SK-N-MC (cell line): ENCODE data around the gene OR5V1.
A peak's percentile ranks its signal among the peaks of the same experiment; 100 is the strongest.

Source experiments
- DNase-seq: peaks from one replicate; pipeline ENCODE4 v3.0.0-alpha.2; 2011; ENCODE audit warnings: low read depth, low spot score
- H3K27ac ChIP-seq: fragments of 200-600 bp; sonication (generic); 2 replicates; pipeline ENCODE4 v1.5.1; 2016; ENCODE audit warnings: mixed run types
- H3K36me3 ChIP-seq: fragments of 200-600 bp; sonication (generic); 2 replicates; pipeline ENCODE4 v1.6.1; 2017; ENCODE audit warnings: antibody characterized with exemption, low read length, mixed read lengths; ENCODE audit not compliant: insufficient read depth
- H3K4me3 ChIP-seq: fragments of 200-600 bp; sonication (generic); 2 replicates; pipeline ENCODE4 v1.5.1; 2016
- H3K9ac ChIP-seq: fragments of 200-600 bp; sonication (generic); 2 replicates; pipeline ENCODE4 v1.8.0; 2017; ENCODE audit warnings: mixed run types, mixed read lengths; ENCODE audit not compliant: insufficient read length
- H3K9me3 ChIP-seq: fragments of 200-600 bp; sonication (generic); 2 replicates; pipeline ENCODE4 v1.6.1; 2017; ENCODE audit warnings: low read depth, mild to moderate bottlenecking, antibody characterized with exemption, low read length, moderate library complexity, mixed read lengths
- EZH2 ChIP-seq: fragments of 200-600 bp; sonication (generic); IDR thresholded peaks from one replicate; pipeline ENCODE4 v1.6.1; 2017; ENCODE audit warnings: antibody characterized with exemption
- FOXP2 ChIP-seq: optimal IDR thresholded peaks from 2 replicates; pipeline ENCODE3; 2011; ENCODE audit warnings: mild to moderate bottlenecking, moderate library complexity; ENCODE audit not compliant: insufficient read depth; ENCODE audit errors: extremely low read length, control extremely low read depth
- POLR2AphosphoS5 ChIP-seq: IDR thresholded peaks from 2 replicates; pipeline ENCODE4 v1.6.1; 2012; ENCODE audit warnings: mild to moderate bottlenecking, low read depth, low read length, borderline replicate concordance

OR5V1 gene

DNA sequence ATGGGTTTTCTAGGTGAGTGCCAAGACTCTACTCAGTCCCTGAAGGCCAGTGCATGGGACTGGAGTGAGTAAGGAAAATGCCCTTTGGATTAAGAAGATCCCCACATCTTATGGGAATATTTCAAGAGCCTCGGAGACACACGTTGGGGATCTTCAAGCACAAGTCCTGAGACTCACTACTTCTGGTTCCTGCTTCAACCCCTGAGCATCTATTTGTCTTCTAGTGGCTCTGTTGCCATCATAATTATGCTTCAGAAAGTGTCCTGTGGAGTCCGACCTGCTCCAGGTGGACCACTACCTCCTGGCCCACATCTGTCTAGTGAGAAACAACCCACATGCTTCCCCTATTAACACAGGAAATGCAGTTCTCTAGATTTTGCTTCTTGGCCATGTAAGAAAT, at the start of gene OR5V1:
Gene OR5V1, minus strand, starts transcription at position 101 of the 400 bp plus-strand sequence. CDS start 12,670 bp downstream, outside the sequence.
- no peak within 1 kb of the TSS for H3K27ac ChIP-seq
- H3K4me3 ChIP-seq, result no peak within 1 kb of the TSS
- no peak within 1 kb of the TSS for H3K9ac ChIP-seq
- no peak for DNase-seq
- H3K36me3 ChIP-seq, result no peaks in the 10 kb centered on the region
- no peaks in the 10 kb centered on the region for H3K9me3 ChIP-seq
- TF ChIP-seq EZH2, result no peak
- TF ChIP-seq FOXP2, result no peak
- no peak for TF ChIP-seq POLR2AphosphoS5

DNA sequence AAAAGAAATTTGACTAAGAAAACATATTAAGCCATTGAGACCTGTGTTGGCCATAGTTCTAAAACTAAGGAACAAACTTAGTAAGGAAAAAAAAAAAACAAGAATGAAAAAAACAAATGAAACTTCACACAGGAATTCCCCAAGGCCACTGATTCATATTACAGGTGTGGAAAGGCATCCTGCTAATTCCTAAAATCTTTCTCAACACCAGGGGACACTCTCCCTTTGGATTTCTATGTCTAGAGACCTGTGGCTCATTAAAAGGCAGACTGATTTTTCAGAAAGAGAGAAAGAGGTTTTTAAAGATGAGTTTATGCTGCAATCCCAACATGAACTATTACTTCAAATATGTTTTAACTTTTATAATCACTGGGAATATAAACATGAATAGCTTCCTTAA, 45.9 kb upstream of the OR5V1 start, which contains the start of gene OR12D1:
Gene OR12D1, plus strand, starts transcription at position 341 of the 400 bp plus-strand sequence.
- no peaks in the 10 kb centered on the region for H3K9me3 ChIP-seq
- DNase-seq, result no peak
- TF ChIP-seq FOXP2 (no peak), POLR2AphosphoS5 (no peak), EZH2 (no peak)
- no peak within 1 kb of the TSS for H3K27ac ChIP-seq
- H3K9ac ChIP-seq, result no peak within 1 kb of the TSS
- no peaks in the 10 kb centered on the region for H3K36me3 ChIP-seq
- H3K4me3 ChIP-seq, result no peak within 1 kb of the TSS

DNA sequence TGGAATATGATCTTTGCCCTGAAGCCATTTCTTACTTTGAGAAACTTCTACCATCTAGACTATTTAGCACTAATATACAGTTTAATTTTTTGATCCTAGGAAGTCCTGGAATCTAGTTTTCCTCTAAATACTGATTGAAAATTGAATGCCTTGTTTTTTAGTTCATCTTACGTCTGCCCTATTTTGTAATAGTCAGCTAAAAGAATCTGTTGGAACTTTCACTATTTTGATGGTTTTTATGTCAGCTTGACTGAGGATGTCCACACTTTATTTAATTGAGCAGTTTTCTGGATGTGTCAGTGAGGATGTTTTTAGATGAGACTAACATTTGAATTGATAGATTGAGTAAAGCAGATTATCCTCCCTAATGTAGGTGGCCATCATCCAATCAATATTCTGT, 35.1 kb upstream of the OR5V1 start:
- no peak overlapping the region for H3K9ac ChIP-seq
- no peak overlapping the region for H3K4me3 ChIP-seq
- DNase-seq, result no peak
- no peak for TF ChIP-seq FOXP2
- TF ChIP-seq EZH2, result no peak
- no peak for TF ChIP-seq POLR2AphosphoS5
- H3K9me3 ChIP-seq, result no peaks in the 10 kb centered on the region
- no peaks in the 10 kb centered on the region for H3K36me3 ChIP-seq
- no peak overlapping the region for H3K27ac ChIP-seq

DNA sequence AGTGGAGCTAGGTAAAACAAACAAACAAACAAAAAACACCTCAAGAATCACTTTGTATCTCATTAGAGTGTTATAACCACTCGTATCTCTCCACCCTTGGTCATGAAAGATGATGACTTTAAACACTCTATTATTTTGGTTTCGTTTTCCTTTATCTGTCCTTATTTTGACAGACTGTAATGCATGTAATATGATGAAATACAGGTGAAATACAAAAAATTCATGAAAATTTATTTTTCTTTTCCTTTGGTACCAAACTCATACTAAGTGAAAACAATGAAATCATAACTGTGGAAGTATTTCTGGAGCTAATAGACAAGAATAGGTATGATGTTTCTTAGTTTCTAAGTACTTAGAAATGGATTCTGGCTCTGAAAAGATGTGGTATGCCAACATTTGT, 30.9 kb upstream of the OR5V1 start:
- no peak for DNase-seq
- Histone ChIP-seq H3K27ac (no peak overlapping the region), H3K36me3 (no peaks in the 10 kb centered on the region), H3K9ac (no peak overlapping the region), H3K4me3 (no peak overlapping the region), H3K9me3 (no peaks in the 10 kb centered on the region)
- TF ChIP-seq POLR2AphosphoS5 (no peak), FOXP2 (no peak), EZH2 (no peak)

DNA sequence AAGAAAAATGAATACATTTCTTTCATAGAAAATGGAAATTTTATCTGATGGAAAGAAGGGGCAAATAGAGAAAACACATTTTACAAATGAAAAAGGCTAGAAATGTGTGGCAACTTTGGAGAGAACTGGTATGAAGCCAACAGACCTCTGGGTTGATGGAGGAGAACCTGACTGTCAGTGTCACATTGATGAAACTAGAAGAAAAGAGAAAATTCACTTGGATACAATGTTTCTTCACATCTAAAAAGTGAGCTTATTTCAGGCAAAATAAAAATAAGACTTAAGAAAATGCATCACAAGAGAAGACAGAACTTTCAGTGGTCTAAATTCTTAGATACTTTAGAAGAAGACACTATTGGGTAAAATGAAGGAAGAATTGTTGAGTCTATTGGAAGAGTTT, 26.7 kb upstream of the OR5V1 start, which contains the start of gene OR12D2:
Gene OR12D2, plus strand, starts transcription at position 301 of the 400 bp plus-strand sequence. CDS start 1,069 bp downstream, outside the sequence.
- H3K36me3 ChIP-seq, result no peaks in the 10 kb centered on the region
- no peak within 1 kb of the TSS for H3K27ac ChIP-seq
- H3K4me3 ChIP-seq, result no peak within 1 kb of the TSS
- H3K9me3 ChIP-seq, result no peaks in the 10 kb centered on the region
- no peak for TF ChIP-seq FOXP2
- no peak for TF ChIP-seq POLR2AphosphoS5
- no peak for TF ChIP-seq EZH2
- no peak for DNase-seq
- H3K9ac ChIP-seq, result no peak within 1 kb of the TSS

DNA sequence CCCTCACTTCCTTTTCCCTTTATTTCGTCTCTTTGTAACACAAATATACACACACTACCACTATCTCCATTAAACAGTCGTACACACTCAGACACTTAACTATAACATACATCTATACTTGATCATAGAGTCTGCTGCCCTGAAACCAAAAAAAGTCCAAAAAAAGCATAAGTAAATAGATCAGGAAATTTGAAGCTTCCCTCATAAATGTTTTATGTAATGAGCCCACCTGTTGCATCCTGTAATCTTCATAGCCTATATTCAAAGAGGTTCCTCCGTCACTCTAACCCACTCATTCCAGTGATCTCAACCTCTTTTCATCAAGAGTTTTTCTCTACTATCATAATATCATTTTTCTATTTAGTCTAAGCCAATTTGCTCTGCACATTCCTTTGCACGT, 19.9 kb upstream of the OR5V1 start:
- H3K4me3 ChIP-seq, result no peak overlapping the region
- no peak for DNase-seq
- no peak overlapping the region for H3K9ac ChIP-seq
- no peaks in the 10 kb centered on the region for H3K36me3 ChIP-seq
- TF ChIP-seq EZH2 (no peak), FOXP2 (no peak), POLR2AphosphoS5 (no peak)
- no peaks in the 10 kb centered on the region for H3K9me3 ChIP-seq
- H3K27ac ChIP-seq, result no peak overlapping the region

DNA sequence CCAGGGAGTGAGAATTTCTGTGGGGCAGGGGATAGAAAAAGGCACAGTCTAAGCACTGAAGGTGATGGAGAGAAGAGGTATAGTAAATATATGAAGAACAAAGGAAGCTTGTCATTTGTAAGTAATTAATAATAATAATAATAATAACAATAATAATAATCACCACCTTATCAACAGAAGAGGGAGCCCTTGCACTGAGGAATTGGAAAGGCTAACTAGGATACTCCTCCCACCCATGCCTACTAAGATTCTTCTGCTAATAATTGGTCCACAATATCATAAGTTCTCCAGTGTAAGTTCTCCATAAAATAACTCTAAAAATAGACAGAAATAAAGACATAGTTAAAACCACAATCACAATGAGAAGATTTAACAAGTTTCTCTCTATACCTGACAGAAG, 7.3 kb upstream of the OR5V1 start:
- H3K9ac ChIP-seq, result no peak overlapping the region
- TF ChIP-seq FOXP2 (no peak), POLR2AphosphoS5 (no peak), EZH2 (no peak)
- H3K4me3 ChIP-seq, result no peak overlapping the region
- H3K27ac ChIP-seq, result no peak overlapping the region
- H3K36me3 ChIP-seq, result no peaks in the 10 kb centered on the region
- DNase-seq, result peak; percentile 1
- no peaks in the 10 kb centered on the region for H3K9me3 ChIP-seq

DNA sequence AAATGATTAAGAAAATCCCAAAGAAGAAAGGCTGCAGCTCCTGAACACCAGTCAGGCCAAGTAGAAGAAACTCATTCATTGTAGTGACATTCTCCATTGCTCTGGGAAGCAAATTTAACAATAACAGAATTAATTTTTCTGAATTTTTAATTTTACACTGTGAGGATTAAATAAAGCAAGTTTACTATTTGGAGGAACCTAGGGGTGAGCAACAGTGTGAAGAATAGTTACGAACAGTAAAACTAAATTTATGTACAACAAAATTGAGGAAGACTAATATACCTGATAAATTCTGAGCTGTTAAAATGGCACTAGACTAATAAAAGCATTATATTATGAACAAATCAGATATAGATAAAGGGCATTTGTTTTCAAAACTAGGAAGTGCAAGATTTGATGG, 6.5 kb upstream of the OR5V1 start, which contains the start of gene OR12D3:
Gene OR12D3, minus strand, starts transcription at position 101 of the 400 bp plus-strand sequence. Its CDS starts 4 bp downstream, at position 97.
- no peak for DNase-seq
- H3K9me3 ChIP-seq, result no peaks in the 10 kb centered on the region
- TF ChIP-seq EZH2, result no peak
- no peak for TF ChIP-seq POLR2AphosphoS5
- no peak for TF ChIP-seq FOXP2
- no peak within 1 kb of the TSS for H3K9ac ChIP-seq
- H3K27ac ChIP-seq, result no peak within 1 kb of the TSS
- no peaks in the 10 kb centered on the region for H3K36me3 ChIP-seq
- no peak within 1 kb of the TSS for H3K4me3 ChIP-seq

DNA sequence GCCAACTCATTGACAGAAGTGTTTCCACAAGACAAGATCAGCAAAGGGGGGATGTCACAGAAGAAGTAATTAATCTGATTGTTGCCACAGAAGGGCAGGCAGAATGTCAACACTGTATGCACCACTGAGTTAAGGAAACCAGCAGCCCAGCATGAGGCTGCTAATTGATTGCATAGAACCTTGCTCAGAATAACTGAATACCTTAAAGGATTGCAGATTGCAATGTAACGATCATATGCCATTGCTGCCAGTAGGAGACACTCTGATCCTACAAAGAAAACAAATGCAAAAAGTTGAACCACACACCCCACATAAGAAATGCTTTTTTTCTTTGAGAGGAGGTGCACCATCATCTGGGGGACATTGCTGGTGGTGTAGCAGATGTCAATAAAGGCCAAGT, 13.1 kb downstream of the OR5V1 start:
- Histone ChIP-seq H3K9me3 (no peaks in the 10 kb centered on the region), H3K36me3 (no peaks in the 10 kb centered on the region), H3K9ac (no peak overlapping the region), H3K27ac (no peak overlapping the region), H3K4me3 (no peak overlapping the region)
- TF ChIP-seq EZH2 (no peak), POLR2AphosphoS5 (no peak), FOXP2 (no peak)
- DNase-seq, result no peak
